GM12892 (cell line): ENCODE data around the gene TRIM25.

ENCODE experiments used
- POLR2A ChIP-seq: IDR thresholded peaks from 2 replicates; pipeline ENCODE4 v1.6.1; 2011; ENCODE audit warnings: low read depth, low read length, control low read depth
- POLR2AphosphoS5 ChIP-seq: IDR thresholded peaks from 2 replicates; pipeline ENCODE4 v1.6.1; 2011; ENCODE audit warnings: low read depth, low read length, control low read depth
- TAF1 ChIP-seq: IDR thresholded peaks from 2 replicates; pipeline ENCODE4 v1.6.1; 2011; ENCODE audit warnings: low read depth, mild to moderate bottlenecking, control low read depth, low read length, borderline replicate concordance

DNA sequence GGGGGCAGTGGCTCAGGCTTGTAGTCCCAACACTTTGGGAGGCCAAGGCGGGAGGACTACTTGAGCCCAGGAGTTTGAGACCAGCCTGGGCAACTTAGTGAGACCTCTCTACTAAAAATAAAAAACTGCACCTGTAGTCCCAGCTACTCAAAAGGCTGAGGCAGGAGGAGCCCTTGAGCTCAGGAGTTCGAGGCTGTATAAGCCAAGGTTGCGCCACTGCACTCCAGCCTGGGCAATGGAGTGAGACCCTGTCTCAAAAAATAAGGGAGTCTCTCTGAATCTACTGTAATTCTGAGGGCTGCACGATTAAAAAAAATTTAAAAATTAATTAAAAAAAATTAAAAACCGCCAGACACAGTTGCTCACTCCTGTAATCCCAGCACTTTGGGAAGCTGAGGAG, 43.1 kb upstream of the TRIM25 start:
- no peak for TF ChIP-seq POLR2A
- no peak for TF ChIP-seq POLR2AphosphoS5
- no peak for TF ChIP-seq TAF1
